ENCODE results near the gene TNC.
"Not testable (repeated sequence)": the region's sequence is repeated elsewhere in the genome, so short reads cannot be mapped to it uniquely, and the experiment has no call there.

The TNC gene

DNA sequence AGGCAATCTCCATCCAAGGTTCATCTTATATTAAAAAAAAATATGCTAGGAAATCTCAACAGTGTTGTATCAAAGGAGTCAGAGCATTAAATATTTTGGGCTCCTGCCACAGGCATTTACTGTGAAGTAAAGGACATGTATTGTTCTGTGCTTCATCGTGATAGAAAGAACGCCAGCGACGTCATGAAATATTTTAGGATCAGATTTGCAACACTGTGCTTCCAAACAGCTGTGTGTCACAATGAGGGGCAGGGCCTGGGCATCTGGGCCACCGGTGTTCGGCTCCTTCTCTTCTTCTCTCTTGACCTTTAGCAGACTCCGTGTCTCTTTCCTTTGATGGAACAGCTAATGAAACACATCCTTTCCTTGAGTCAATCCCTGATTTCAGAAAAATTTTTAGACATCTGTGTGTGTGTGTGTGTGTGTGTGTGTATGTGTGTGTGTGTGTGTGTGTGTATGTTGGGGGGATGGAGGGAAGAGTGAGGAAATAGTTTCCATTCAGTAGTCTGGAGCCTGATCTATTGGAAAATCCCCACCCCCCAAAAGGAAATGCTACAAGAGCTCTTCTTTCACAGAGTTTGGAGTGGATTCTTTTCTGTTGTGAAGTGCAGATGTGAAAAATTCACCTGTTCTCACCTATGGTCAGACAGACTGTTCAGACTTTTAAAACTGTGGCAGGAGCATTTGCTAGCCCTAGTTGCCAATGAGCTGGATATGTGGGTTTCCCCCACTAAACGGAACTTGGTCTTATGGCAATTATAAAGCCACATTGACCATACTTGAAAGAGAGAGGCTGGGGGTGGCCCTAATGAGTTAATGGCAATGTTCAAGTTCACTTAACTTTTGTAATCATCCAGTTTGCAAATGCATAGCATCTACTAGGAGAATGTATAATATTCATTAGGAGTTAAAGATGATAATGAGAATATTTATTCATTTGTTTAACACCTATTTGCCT is 18.1 kb upstream of the TNC start:
- DNase-seq (ENCODE audit: low read depth in 3 of 3, low spot score in 1 of 3) = no peak

DNA sequence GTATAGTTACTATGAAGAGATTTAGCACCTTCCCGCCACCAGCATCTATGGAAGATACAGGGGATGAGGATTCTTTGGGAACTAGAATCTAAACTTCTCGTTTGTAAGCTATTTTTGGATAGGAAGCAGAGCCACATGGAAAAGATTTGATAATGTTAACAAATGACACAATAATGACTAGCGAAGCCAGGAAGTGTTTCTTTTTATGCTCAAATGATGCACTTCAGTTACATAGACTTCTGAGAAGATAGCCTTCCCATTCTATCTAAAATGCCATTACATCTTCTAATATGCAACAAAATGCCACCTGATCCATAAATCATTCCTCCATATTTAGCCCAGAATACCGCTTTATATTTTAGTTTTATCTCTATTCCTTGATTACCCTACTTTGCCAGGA is 17.0 kb upstream of the TNC start:
- DNase-seq (ENCODE audit: low read depth in 3 of 3, low spot score in 1 of 3) = no peak

DNA sequence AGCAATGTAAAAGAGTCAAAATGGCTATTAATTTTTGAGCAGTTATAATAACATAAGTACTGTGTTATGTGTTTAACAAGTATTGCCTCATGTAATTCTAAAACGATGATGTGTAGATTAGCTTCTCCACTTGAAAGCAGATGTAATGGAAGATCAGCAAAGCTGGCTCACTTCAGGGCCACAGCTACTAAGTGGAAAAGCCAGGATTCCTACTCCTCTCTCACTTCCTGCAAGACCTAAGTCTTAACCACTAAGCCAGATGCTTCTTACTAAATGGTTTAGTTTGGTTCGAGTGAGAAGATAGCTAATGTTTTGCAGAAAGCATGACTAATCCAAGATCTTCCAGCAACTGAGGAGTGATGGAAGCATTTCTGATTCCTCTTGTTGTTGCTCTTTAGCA is 15.7 kb upstream of the TNC start:
- no peak for DNase-seq (ENCODE audit: low read depth in 3 of 3, low spot score in 1 of 3)

DNA sequence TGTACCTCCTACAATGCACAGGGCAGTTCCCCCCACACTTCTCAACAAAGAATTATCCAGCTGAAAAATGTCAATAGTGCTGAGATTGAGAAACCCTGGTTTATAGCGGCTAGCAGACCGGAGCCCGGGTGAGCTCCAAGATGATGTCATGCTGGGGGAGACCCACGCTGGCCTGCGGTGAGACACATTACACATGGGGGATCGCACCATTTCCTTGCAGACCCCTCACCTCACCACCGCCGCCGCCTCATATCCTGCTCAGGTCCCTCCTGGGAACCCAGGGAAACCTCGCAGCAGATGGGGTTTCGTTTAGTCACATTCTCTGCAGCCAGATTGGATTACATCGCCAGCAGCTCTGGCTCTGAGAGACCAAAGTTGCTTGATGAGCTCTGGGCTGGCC is 14.7 kb upstream of the TNC start:
- DNase-seq (ENCODE audit: low read depth in 3 of 3, low spot score in 1 of 3) = no peak

DNA sequence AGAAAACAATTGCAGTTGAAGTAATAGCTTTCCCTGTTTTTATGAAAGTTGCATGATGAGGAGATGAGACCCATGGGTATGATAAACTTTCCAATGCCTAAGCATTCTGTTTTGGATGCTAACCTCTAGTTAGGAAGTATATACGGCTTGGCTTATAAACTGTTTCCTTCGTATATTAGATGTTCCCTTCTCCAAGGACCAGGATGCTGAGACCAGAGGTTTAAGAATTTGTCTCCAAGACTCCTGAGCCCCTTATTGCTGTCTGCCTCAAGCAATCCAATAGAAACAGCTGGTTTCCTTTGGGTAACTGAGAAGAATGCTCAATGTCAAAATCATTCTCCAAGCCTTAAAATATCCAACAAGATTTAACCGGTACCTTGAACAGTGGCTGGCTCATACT is 12.2 kb upstream of the TNC start:
- no peak for DNase-seq (ENCODE audit: low read depth in 3 of 3, low spot score in 1 of 3)

DNA sequence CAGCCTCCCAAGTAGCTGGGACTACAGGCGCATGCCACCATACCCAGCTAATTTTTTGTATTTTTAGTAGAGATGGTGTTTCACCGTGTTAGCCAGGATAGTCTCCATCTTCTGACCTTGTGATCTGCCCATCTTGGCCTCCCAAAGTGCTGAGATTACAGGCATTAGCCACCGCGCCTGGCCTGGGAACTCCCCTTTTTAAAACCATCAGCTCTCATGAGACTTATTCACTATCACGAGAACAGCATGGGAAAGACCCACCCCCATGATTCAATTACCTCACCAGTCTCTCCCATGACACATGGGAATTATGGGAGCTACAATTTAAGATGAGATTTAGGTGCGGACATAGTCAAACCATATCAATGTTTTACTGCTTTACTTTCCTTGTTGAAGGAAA is 10.8 kb upstream of the TNC start:
- DNase-seq (ENCODE audit: low read depth in 3 of 3, low spot score in 1 of 3) = not testable (repeated sequence)

DNA sequence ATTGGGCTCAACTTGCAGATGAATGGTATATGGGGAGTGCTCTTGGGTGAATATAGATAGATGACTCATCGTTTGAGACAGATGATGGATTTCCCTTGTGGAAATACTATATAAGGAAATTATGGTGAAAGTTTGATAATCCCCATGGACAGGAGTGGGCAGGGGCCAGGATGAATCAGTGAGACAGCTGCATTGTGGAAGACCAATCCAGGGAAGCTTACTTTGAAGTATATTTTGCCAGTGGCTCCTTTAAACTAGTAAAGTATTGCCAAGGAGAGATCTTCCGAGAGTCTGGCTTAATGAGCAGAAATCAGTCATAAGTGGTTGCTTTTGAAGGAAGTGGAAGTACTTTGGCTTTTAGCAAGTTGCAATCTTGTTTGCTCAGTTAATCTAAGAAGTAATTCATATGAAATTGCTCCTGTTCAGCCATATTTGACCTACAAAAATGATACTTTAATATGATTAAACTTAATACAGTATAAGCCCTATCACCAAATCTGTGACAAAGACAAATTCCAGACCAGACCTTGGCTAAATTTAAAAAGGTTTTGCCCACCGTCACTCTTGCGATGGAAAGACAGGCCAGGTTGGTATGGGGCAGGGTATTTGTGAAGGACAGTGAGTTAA is 9.3 kb upstream of the TNC start:
- no peak for DNase-seq (ENCODE audit: low read depth in 3 of 3, low spot score in 1 of 3)

DNA sequence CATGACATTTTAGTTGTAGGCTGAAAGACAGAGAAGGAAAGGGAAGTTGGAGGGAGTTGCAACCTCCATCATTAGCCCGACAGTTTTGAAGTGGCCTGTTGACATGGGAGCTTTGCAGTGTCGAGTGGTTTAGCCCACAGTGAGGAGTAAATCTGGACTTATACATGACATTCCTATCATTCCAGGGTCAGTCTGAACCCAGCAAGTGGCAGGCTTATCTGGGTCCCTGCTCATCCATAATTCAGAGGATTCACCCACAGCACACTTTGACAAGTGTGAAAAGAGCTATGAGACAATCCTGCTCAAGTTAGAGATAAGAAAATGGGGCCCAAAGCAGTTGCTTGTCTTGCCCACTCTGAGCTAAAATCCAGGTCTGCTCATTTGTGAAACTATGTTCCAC is 8.4 kb upstream of the TNC start:
- DNase-seq (ENCODE audit: low read depth in 3 of 3, low spot score in 1 of 3) = no peak

DNA sequence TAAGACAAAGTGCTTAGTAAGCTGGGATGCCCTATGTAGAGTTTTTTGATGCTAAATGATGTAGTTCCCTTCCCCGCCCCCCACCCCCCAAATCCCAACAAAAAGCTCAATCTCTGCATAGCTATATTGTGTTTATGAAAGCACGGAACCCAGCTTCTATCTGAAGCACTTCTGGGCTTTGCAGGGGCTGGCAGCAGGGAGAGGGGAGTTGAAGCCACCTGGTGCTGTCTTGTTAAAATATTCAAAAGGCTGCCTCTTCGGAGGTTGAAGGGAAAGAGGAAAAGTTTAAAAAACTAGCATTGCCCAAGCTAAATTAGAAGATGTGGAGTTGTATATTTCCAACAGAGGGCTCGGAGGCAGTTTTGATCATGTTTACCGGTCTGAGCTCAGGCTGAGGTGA is 5.0 kb upstream of the TNC start:
- no peak for DNase-seq (ENCODE audit: low read depth in 3 of 3, low spot score in 1 of 3)

DNA sequence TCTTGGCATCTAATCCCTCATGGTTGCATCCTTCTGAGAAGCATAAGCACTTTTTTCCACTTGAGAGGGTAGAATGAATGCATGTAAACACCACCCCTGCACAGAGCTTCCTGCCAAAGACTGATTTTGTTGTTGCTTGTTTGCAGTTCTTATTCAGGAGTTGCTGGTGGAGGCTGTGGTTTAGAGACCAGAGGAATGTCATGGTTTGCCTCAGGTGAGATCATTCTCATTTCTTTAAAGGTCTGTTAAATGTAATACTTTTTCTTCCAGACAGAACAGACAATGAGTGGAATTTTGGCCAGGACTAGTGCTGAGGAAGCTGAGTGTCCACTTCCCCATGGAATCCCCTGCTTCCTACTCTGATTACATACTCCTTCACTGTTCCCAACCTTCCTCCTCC is 3.2 kb upstream of the TNC start:
- DNase-seq (ENCODE audit: low read depth in 3 of 3, low spot score in 1 of 3) = no peak

DNA sequence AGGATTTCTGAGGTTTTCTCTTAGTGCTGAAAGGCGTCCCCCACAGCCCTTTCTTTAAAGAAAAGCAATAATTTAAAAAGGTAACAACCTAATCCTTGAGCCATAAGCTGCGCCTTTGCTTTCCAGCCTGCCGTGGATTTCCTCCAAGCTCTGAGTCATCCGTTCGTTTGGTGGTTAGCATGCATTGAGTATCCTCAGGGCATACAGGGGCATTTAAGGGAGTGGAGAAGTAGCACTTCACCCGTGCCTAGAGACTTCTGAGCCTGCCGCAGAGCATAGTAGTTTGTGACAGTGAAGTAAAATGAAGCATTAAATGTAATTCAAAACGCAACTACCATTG is 892 bp upstream of the TNC start:
- DNase-seq (ENCODE audit: low read depth in 3 of 3, low spot score in 1 of 3) = no peak

DNA sequence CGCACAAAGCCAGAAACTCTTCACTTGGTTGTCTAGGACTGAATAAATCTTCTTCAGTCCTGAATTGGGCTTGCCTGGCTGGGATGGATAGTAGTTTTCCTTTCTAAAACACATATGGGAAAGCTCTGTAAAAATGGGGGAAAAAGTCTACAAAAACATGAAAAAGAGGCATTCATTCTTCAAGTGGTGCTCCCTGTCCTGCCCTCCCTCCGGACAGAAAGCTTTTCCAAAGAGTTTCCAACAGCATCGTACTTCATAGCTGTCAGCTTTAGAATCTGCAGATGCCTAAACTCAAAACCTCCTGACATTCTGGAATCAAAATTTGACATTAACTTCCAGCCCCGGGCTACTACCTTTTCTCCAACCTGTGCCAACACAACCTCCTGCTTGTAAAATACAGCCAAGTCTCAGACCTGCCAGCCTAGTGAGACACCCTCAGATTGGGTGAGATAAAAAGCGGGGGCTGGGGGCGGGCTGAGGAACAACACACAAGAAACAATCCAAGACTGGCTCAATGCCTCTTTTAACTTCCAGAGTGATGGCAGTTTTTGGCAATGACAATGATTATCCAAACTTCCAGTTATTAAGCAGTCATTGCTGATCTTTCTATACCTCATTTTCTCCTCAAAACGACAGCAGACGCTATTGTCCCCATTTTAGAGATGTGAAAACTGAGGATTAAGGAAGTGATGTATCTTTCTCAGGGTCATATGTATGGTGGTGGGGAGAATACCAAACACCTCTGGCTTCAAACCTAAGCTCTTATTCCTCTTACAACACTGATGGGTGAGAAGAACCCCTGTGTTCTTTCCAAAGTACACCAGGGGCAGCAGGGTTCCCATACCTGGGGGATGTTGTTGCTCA is 1.3 kb downstream of the TNC start:
- no peak for DNase-seq (ENCODE audit: low read depth in 3 of 3, low spot score in 1 of 3)

DNA sequence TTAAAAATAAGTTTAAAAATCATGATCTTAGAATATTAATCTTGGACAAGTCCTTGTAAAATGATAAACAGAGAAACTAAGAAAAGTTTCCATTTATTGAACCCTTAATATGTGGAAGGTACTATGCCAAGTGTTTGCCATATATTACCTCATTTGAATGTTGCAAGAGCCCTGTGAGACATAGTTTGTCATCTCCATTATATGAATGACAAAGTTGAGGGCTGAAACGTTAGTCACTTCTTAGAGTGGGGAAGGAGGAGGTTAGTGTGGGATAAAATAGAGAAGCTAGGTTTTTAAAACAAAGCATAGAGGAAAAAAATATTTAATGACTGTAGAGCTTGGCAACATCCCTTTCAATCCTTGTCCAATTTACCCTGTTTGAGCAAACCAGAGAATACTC is 2.0 kb downstream of the TNC start:
- no peak for DNase-seq (ENCODE audit: low read depth in 3 of 3, low spot score in 1 of 3)

DNA sequence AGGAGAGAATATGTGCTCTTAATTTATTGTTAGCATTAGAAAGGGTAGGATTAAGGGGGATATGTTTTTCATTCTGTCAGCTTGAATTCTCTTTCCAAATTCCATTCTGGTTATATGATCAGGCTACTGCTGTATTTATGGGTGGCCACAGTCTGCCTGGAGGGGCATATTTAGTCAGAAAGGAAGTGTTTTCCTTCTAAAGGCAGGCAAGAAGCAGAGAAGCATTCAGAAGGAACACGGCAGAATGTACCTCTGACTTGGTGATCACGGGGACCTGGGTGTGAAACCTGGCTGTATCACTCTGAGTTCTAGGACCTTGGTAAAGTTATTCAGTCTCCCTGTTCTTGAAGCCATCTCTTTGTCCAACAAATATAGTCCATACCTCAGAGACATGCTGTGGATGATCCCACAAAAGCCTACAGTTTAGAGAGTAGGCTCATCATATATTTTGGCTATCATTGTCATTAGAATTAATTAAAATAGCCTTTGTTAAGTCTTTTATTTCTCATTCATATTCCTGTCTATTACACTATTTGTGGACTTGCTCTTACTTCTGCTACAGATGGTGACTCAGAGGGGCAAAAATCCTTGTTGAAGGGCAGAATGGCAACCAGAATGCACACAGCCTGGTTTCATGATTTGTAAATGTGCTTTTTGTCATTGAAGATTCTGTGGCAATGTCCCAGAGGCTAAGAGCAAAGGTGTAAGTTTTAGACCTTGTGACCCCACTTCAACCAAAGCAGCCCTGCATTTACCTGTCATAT is 2.7 kb downstream of the TNC start:
- DNase-seq (ENCODE audit: low read depth in 3 of 3, low spot score in 1 of 3) = no peak

DNA sequence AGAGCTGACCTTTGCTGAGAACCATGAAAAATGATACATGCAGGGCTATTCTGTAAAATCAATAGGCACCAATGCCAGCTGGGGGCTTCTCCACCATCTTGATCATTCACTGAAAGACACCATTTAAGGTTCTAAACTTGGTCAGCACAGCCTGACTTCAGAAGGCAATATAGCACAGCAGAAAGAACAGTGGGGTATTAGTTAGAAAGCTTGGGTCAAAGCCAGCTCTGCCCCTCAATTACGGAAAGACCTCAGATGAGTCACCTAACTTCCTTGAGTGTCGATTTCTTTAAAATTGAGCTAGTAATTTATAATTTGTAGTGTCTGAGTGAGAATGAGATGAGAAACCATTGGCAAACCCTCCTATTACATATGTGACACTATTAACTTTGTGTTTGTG is 3.4 kb downstream of the TNC start:
- no peak for DNase-seq (ENCODE audit: low read depth in 3 of 3, low spot score in 1 of 3)

DNA sequence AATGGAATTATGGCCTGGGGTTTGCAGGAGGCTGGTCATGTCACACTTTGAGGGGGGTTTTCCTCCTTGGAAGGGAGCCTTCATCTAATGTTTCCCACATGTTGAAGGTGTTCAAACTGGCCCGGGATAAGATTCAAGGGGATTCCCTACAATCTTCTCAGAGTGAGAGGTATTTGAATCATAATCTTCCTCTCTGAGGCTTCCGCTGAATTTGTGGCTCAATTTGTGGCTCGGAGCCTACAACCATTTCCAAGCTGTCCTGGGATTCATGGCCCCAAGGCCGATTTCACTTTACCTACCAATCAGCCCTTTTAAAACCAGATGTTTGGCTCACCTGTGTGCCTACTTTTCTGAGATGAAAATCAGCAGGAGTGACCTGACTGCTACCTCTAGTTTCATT is 3.9 kb downstream of the TNC start:
- no peak for DNase-seq (ENCODE audit: low read depth in 3 of 3, low spot score in 1 of 3)

DNA sequence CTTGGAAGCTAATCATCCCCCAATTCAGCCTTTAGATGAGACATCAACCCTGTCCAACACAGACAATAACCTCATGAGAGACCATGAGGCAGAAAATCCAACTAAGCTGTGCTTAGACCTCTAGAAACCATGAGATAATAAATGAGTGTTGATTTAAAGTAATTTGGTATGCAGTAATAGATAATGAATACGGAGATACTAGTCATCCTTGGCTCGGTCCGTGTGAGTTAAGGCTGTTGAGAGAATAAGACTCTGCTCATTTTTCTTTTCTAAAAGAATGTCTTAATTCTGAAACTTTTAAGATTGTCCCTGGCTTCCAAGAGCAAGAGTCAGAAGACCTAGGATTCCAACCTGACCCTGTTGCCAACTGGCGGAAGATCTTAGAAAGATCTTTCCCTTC is 6.1 kb downstream of the TNC start:
- DNase-seq (ENCODE audit: low read depth in 3 of 3, low spot score in 1 of 3) = no peak

DNA sequence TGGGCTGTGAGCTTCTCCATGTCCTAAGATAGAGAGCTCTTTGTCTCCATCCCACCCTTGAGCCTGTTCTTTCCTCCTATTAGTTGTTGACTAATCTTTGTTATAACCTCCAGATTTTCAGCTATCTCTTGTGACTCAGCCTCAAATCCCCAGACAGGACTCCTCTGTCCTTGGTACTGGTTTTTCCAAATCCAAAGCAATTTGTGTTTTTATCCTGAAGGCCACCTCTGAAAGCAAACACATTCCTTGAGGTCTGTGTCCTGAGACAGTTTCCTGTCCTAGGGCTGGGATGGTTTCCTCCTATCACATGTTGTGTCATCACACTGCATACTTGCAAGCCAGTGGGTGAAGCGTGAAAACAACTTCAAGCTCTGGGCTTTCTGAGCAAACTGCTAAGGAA is 8.5 kb downstream of the TNC start:
- DNase-seq (ENCODE audit: low read depth in 3 of 3, low spot score in 1 of 3) = no peak

DNA sequence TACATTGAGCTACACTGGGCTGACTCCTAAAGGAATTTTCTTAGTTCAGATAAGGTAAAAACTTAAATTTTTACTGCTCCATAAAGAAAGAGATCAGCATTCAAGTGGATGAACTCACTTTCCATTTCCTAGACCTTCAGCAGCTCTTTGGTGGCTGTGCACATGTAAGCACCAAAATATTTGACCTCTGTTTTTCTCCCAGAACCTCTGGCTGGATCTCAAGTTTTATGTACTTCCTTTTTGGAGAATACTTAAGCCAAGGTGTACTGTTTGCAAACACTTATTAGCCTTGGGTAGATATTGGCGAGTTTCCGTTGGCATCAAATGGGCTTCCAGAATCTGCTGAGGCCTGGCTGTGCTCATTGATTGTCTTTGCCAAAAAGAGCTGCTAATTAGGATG is 10.3 kb downstream of the TNC start:
- no peak for DNase-seq (ENCODE audit: low read depth in 3 of 3, low spot score in 1 of 3)

DNA sequence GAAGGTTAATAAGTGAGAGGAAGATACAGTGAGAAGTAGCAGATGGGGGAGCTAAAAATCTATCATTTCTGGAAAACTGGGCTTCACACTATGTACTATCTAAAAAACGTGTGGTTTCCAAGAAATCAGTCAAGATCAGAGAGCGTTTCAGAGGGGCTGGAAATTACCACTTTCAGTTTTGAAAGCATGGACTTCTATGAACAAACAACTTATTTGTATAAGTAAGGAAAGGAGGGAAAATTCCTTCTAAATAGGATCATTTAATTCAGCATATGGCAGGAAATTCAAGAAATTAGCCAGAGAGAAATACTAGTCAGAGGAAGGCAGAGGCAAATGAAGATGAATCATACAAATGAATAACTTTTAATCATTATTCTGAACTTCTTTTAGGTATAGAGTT is 11.3 kb downstream of the TNC start:
- DNase-seq (ENCODE audit: low read depth in 3 of 3, low spot score in 1 of 3) = no peak

DNA sequence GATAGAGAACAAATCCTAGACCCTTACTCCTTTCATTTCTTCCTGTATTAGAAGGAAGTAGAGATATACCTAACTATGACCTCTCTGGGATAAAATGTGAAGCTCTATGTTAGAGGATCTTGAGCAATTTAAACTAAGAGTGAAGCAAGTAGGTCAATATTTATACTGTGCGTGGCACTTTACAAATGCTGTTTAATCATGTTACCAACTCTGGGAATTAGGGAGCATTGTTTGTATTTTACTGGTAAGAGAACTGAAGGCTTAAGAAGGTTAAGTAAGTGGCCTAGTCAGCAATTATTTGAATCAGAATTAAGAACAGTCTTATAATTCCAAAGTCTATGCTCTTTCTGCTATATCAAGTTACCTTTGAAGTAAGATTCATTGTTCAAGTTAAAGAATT is 12.0 kb downstream of the TNC start:
- DNase-seq (ENCODE audit: low read depth in 3 of 3, low spot score in 1 of 3) = no peak

All from stimulated activated CD4-positive, alpha-beta T cell treated with anti-CD3 and anti-CD28 coated beads, TNF-alpha, amount 100 ng/mL, for 1 hour (primary cell).